H1 (cell line): ENCODE results near the gene GSDME. TPM values are rescaled to one million over a fixed set of nuclear protein-coding genes. Genes with fewer than 3 reads are reported as not detected.
A peak's percentile ranks its signal among the peaks of the same experiment; 100 is the strongest.

ENCODE experiments used
- CTCF ChIA-PET: fragments of 300-600 bp; sonication (Branson Sonifier 250); formaldehyde crosslinking; loops from one replicate; lab custom pipeline; 2021; ENCODE audit not compliant: partially characterized antibody; lab: Charles Lee
- POLR2A ChIA-PET: fragments of 300-600 bp; sonication (Branson Sonifier 250); formaldehyde crosslinking; loops from one replicate; lab custom pipeline; 2021; ENCODE audit warnings: inconsistent platforms; ENCODE audit not compliant: partially characterized antibody; lab: Charles Lee
- DNase-seq, 2 experiments: peaks; one replicate each; pipeline versions ENCODE4 v3.0.0 to v3.0.0-alpha.2; 2010 to 2022; ENCODE audit warnings: low spot score in 2 of 2, low read depth in 1 of 2, mixed read lengths in 1 of 2
- FAIRE-seq: peaks from 2 replicates; lab custom pipeline; 2011; peaks lifted over from hg19 to GRCh38; lab: Jason Lieb, UNC
- H2AFZ ChIP-seq: 2 replicates; pipeline ENCODE4 v1.8.1; 2012; ENCODE audit warnings: low read length, inconsistent platforms
- H2AK5ac ChIP-seq: 2 replicates; pipeline ENCODE4 v1.6.1; 2013; ENCODE audit warnings: low read depth, low read length
- H2BK120ac ChIP-seq: replicated peaks from 2 replicates; pipeline ENCODE3; 2013; ENCODE audit warnings: low read depth, low read length, inconsistent platforms
- H2BK12ac ChIP-seq: 2 replicates; pipeline ENCODE4 v1.6.1; 2013; ENCODE audit warnings: low read depth, low read length
- H2BK15ac ChIP-seq: 2 replicates; pipeline ENCODE4 v1.6.1; 2013; ENCODE audit warnings: low read length
- H2BK20ac ChIP-seq: 2 replicates; pipeline ENCODE4 v1.6.1; 2013; ENCODE audit warnings: low read length
- H2BK5ac ChIP-seq: 2 replicates; pipeline ENCODE4 v1.6.1; 2013; ENCODE audit warnings: low read depth, low read length
- H3K14ac ChIP-seq: 2 replicates; pipeline ENCODE4 v1.6.1; 2013; ENCODE audit warnings: inconsistent platforms; ENCODE audit not compliant: insufficient read length
- H3K18ac ChIP-seq: 2 replicates; pipeline ENCODE4 v1.6.1; 2013; ENCODE audit warnings: low read length; ENCODE audit errors: extremely low read depth
- H3K23ac ChIP-seq: 2 replicates; pipeline ENCODE4 v1.6.1; 2013; ENCODE audit warnings: inconsistent platforms; ENCODE audit not compliant: insufficient read length
- H3K23me2 ChIP-seq: 2 replicates; pipeline ENCODE4 v1.6.1; 2013; ENCODE audit warnings: low read depth, low read length
- H3K27ac ChIP-seq: 2 replicates; pipeline ENCODE4 v1.6.1; 2011; ENCODE audit warnings: low read depth, low read length, inconsistent platforms
- H3K27me3 ChIP-seq, 4 experiments: replicated peaks in 1 of 4; 1 replicate in 1 of 4; 2 replicates in 3 of 4; pipeline versions ENCODE4 v1.6.1 to v1.8.1; 2011 to 2013; ENCODE audit warnings: low read length in 3 of 4, mild to moderate bottlenecking in 3 of 4, inconsistent platforms in 2 of 4, mixed read lengths in 2 of 4, moderate library complexity in 1 of 4; ENCODE audit not compliant: control insufficient read depth in 3 of 4, insufficient read depth in 3 of 4; ENCODE audit errors: extremely low read depth in 1 of 4
- H3K36me3 ChIP-seq, 4 experiments: 2 replicates each; pipeline versions ENCODE4 v1.6.1 to v1.8.1; 2011 to 2013; ENCODE audit warnings: mild to moderate bottlenecking in 4 of 4, low read length in 3 of 4, moderate library complexity in 2 of 4, control low read depth in 1 of 4, inconsistent platforms in 1 of 4; ENCODE audit not compliant: insufficient read depth in 4 of 4, control insufficient read depth in 2 of 4
- H3K4ac ChIP-seq: replicated peaks from 2 replicates; pipeline ENCODE3; 2013; ENCODE audit warnings: low read length, low read depth, mixed read lengths, inconsistent platforms; ENCODE audit not compliant: insufficient read length
- H3K4me1 ChIP-seq, 4 experiments: replicated peaks in 1 of 4; 1 replicate in 1 of 4; 2 replicates in 3 of 4; pipeline versions ENCODE4 v1.6.1 to v1.8.1; 2011 to 2013; ENCODE audit warnings: low read length in 3 of 4, inconsistent platforms in 2 of 4, mixed read lengths in 1 of 4; ENCODE audit not compliant: insufficient read depth in 4 of 4, control insufficient read depth in 3 of 4
- H3K4me2 ChIP-seq, 2 experiments: 2 replicates each; pipeline versions ENCODE4 v1.6.1 to v1.8.1; 2011 to 2013; ENCODE audit warnings: low read depth in 2 of 2, low read length in 2 of 2, control low read depth in 1 of 2, inconsistent platforms in 1 of 2, mild to moderate bottlenecking in 1 of 2; ENCODE audit not compliant: insufficient read depth in 1 of 2
- H3K4me3 ChIP-seq, 4 experiments: fragments of 200-600, 300-600 bp in 1 of 4; sonication (generic), shearing (Covaris generic), sonication (Bioruptor Twin) in 1 of 4; 2 replicates each; pipeline versions ENCODE4 v1.5.1 to v1.8.1; 2011 to 2016; ENCODE audit warnings: low read length in 4 of 4, low read depth in 3 of 4, control low read depth in 2 of 4, inconsistent platforms in 2 of 4, mild to moderate bottlenecking in 2 of 4, mixed read lengths in 1 of 4, moderate library complexity in 1 of 4; ENCODE audit not compliant: insufficient read depth in 2 of 4; ENCODE audit errors: extremely low read depth in 1 of 4
- H3K56ac ChIP-seq: replicated peaks from 2 replicates; pipeline ENCODE3; 2013; ENCODE audit warnings: low read depth, mild to moderate bottlenecking, mixed read lengths, low read length, inconsistent platforms; ENCODE audit not compliant: insufficient read length
- H3K79me1 ChIP-seq: 2 replicates; pipeline ENCODE4 v1.6.1; 2013; ENCODE audit warnings: low read depth, low read length, control low read depth
- H3K79me2 ChIP-seq, 2 experiments: 2 replicates each; pipeline versions ENCODE4 v1.6.1 to v1.8.1; 2012 to 2013; ENCODE audit warnings: low read length in 2 of 2, mild to moderate bottlenecking in 2 of 2, inconsistent platforms in 1 of 2; ENCODE audit not compliant: insufficient read depth in 2 of 2, control insufficient read depth in 1 of 2
- H3K9ac ChIP-seq, 4 experiments: replicated peaks in 1 of 4; 1 replicate in 1 of 4; 2 replicates in 3 of 4; pipeline versions ENCODE4 v1.6.1 to v1.8.1; 2011 to 2013; ENCODE audit warnings: low read depth in 3 of 4, low read length in 3 of 4, control low read depth in 2 of 4, mild to moderate bottlenecking in 2 of 4, moderate library complexity in 2 of 4, inconsistent platforms in 1 of 4; ENCODE audit errors: extremely low read depth in 1 of 4
- H3K9me3 ChIP-seq, 2 experiments: 2 replicates each; pipeline versions ENCODE4 v1.6.1 to v1.8.1; 2012 to 2013; ENCODE audit warnings: mild to moderate bottlenecking in 2 of 2, moderate library complexity in 2 of 2, control low read depth in 1 of 2, inconsistent platforms in 1 of 2, low read depth in 1 of 2, low read length in 1 of 2, mixed read lengths in 1 of 2; ENCODE audit not compliant: insufficient read depth in 2 of 2
- H4K20me1 ChIP-seq, 2 experiments: replicated peaks in 1 of 2; 2 replicates each; pipeline versions ENCODE3 to v1.8.1; 2011 to 2013; ENCODE audit warnings: inconsistent platforms in 2 of 2, low read length in 2 of 2, mild to moderate bottlenecking in 1 of 2; ENCODE audit not compliant: insufficient read depth in 2 of 2, control insufficient read depth in 1 of 2
- H4K5ac ChIP-seq: 2 replicates; pipeline ENCODE4 v1.6.1; 2013; ENCODE audit warnings: low read length, low read depth, mixed read lengths, inconsistent platforms; ENCODE audit not compliant: insufficient read length
- H4K8ac ChIP-seq: 2 replicates; pipeline ENCODE4 v1.8.0; 2013; ENCODE audit warnings: mild to moderate bottlenecking, moderate library complexity, low read length, inconsistent platforms; ENCODE audit not compliant: insufficient read depth; ENCODE audit errors: extremely low read depth
- H4K91ac ChIP-seq: replicated peaks from 2 replicates; pipeline ENCODE3; 2013; ENCODE audit warnings: low read length, mixed read lengths, inconsistent platforms; ENCODE audit not compliant: insufficient read length
- MAFK ChIP-seq: IDR thresholded peaks from 2 replicates; pipeline ENCODE4 v1.6.1; 2012; ENCODE audit warnings: low read depth, mild to moderate bottlenecking, improper control_type of control experiment, low read length
- WGBS, 2 experiments: shearing (Covaris generic) in 1 of 2; methylation state at CpG; one replicate each; pipeline versions ENCODE4 v1.1.6 to v1.1.7; 2013 to 2015; ENCODE audit warnings: low lambda C conversion rate in 2 of 2, mixed read lengths in 2 of 2, inconsistent platforms in 1 of 2, low coverage in 1 of 2, missing lambda C conversion rate in 1 of 2; ENCODE audit not compliant: insufficient replicate concordance in 2 of 2, insufficient coverage in 1 of 2, insufficient read length in 1 of 2; ENCODE audit errors: extremely low coverage in 1 of 2, missing lambda C conversion rate in 1 of 2; 5-methylcytosine and 5-hydroxymethylcytosine counted together
- polyA plus RNA-seq, 7 experiments: library from polyadenylated mRNA; depleted of rRNA in 3 of 7; stranded (reverse) in 5 of 7; unstranded in 2 of 7; fragments of >200 nt in 5 of 7; fragments of 200-250 nt in 2 of 7; gene quantifications; 1 replicate in 5 of 7; 2 replicates in 1 of 7; 4 replicates in 1 of 7; pipeline versions ENCODE4 v1.2.1 to v1.2.3, GENCODE V29; 2011 to 2013; ENCODE audit warnings: missing spikeins in 2 of 7, mixed read lengths in 2 of 7
- total RNA-seq: library from RNA; stranded (reverse); fragmentation: NEBNext Ultra II Directional; extraction: Animal tissue kit (Norgen Biotek cat#: 25700); gene quantifications from 2 replicates; pipeline ENCODE4 v1.2.1, GENCODE V29; 2021
- TF ChIP-seq, protein P1 (sequence below): IDR thresholded peaks from 2 replicates; pipeline ENCODE4 v1.6.1; 2012; ENCODE audit warnings: inconsistent platforms
- TF ChIP-seq, protein P2 (sequence below): IDR thresholded peaks from 2 replicates; pipeline ENCODE4 v1.6.1; 2012; ENCODE audit warnings: inconsistent platforms

The GSDME gene
- total and polyA plus RNA-seq, 2 of the 8 experiments (the other 6 are each of a cell fraction or from before 2014, with no cell fraction given): 5.4 to 7.6 TPM

DNA sequence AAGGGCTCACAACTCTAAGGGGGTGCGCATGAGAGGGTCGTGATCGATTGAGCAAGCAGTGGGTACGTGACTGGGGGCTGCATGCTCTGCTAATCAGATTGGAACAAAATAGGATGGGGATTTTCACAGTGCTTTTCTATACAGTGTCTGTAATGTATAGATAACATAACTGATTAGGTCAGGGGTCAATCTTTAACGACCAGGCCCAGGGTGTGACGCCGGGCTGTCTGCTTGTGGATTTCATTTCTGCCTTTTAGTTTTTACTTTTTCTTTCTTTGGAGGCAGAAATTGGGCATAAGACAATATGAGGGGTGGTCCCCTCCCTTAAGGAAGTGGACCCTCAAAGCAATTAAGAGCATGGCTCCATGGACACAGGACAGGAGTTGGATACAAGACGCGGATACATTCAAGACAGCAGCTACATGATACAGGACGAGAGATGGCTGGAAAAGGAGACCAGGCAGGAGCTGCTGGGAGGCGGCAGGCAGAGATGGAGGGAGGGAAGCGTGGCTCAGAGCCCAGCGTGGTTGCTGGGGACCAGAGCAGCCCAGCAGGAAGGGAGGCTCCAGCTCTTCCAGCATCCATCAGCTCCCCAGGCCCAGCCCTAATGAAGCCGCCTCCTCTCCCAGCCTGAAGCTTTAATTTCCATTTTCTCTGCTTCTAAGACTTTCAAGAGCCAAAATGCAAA lies 31.6 kb downstream of the GSDME start:
- no peak overlapping the region for H3K23ac ChIP-seq
- H3K36me3 ChIP-seq: no peaks in the 10 kb centered on the region
- H4K5ac ChIP-seq: peak overlapping the region; percentile 74
- no peaks in the 10 kb centered on the region; a peak in 1 of 7 replicates for H3K27me3 ChIP-seq
- no peaks in the 10 kb centered on the region for H3K79me2 ChIP-seq
- no peak overlapping the region for H2AK5ac ChIP-seq
- H3K27ac ChIP-seq: peak overlapping the region; percentile 47; the same call in 1 of the 2 replicates
- peak overlapping the region; percentile 58; the same call in 1 of the 2 replicates for H4K8ac ChIP-seq
- no peak overlapping the region for H3K9ac ChIP-seq
- DNase-seq: peak in 1 of 2 experiments; percentile 63
- peaks cover 7 to 24% (median 14%) of the 10 kb centered on the region in 4 experiments for H3K4me1 ChIP-seq
- POLR2A ChIA-PET: interaction anchor here (0.6 to 1.2 kb wide), 5 partner anchors 8 to 373 kb away, joined by 3 to 4 read pairs (median 3); no protein-coding TSS in a partner anchor
- no peaks in the 10 kb centered on the region for H3K9me3 ChIP-seq
- H2BK5ac ChIP-seq: peak overlapping the region; percentile 91
- peak overlapping the region; percentile 96 for H3K18ac ChIP-seq
- H4K91ac ChIP-seq: peak overlapping the region; percentile 77
- CTCF ChIA-PET: interaction anchor here (0.8 to 1.9 kb wide), 8 partner anchors 10 to 95 kb away, joined by 3 to 8 read pairs (median 4); no protein-coding TSS in a partner anchor
- H3K56ac ChIP-seq: no peak overlapping the region
- H2AFZ ChIP-seq: no peak overlapping the region
- no peak for FAIRE-seq
- 48% methylated on average over 14 of the region's 14 CpGs; no CpG with 5 or more reads in 1 of the 2 experiments for WGBS, 2 experiments
- H2BK120ac ChIP-seq: no peak overlapping the region
- H2BK15ac ChIP-seq: peak overlapping the region; percentile 76; the same call in 1 of the 2 replicates
- no peak overlapping the region for H3K14ac ChIP-seq
- no peaks in the 10 kb centered on the region for H4K20me1 ChIP-seq
- TF ChIP-seq, protein P1, sequence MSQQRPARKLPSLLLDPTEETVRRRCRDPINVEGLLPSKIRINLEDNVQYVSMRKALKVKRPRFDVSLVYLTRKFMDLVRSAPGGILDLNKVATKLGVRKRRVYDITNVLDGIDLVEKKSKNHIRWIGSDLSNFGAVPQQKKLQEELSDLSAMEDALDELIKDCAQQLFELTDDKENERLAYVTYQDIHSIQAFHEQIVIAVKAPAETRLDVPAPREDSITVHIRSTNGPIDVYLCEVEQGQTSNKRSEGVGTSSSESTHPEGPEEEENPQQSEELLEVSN: 0 out of 2 replicates have a peak, but pooled peaks have one; percentile 2
- TF ChIP-seq, protein P2, sequence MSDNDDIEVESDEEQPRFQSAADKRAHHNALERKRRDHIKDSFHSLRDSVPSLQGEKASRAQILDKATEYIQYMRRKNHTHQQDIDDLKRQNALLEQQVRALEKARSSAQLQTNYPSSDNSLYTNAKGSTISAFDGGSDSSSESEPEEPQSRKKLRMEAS: peak; percentile 36; the same call in 1 of the 2 replicates
- TF ChIP-seq MAFK: no peak
- no peaks in the 10 kb centered on the region for H3K23me2 ChIP-seq
- peak overlapping the region; percentile 99; the same call in 1 of the 2 replicates for H2BK20ac ChIP-seq
- H3K4ac ChIP-seq: peak overlapping the region; percentile 80
- H2BK12ac ChIP-seq: 0 out of 2 replicates have a peak overlapping the region, but pooled peaks have one; percentile 82
- peak overlapping the region in 1 of 4 experiments; percentile 10; a peak in 1 of 8 replicates for H3K4me3 ChIP-seq
- H3K4me2 ChIP-seq: peak overlapping the region; percentile 27 to 51; a peak in 3 of 4 replicates
- no peaks in the 10 kb centered on the region for H3K79me1 ChIP-seq
